ENCODE data around the gene NEK11. TPM values are rescaled to one million over a fixed set of nuclear protein-coding genes. Genes with fewer than 3 reads are reported as not detected.

The NEK11 gene
- total and polyA plus RNA-seq, 11 donors = 0.38 to 4.3 (median 2.1) TPM

DNA sequence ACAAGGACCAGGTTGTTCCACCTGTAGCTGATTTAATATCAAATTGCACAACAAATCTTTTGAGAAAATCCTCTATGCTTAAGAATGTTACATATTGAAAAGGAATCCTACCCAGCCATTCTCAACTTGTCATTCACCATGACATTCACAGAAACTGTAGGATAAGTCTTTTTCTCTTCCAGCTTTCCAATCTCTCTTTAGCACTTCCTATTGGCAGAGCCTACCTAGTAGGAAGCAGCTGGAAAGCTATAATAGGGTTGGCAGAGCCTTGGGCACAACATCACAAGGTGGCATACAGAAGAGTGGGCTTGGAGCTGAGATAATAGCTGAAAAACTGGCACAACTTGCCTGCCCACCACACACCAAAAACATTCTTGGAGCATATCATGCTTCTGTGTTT, 287.6 kb downstream of the NEK11 start:
- TF ChIP-seq CTCF (IDR thresholded peaks at IDR 0.05) (no peak), POLR2A (IDR thresholded peaks at IDR 0.05) (no peak)
- no peak for ATAC-seq

GRCh38 chr3:131315162-131315561, 288.5 kb downstream of the NEK11 start:
- peak in 3 of 4 donors; percentile 30 to 64 (median 45) for ATAC-seq
- WGBS, 4 donors = 50 to 72% (median 59%) methylated on average over 2 of the region's 2 CpGs

More for the DNA sequence above, 287.6 kb downstream of the NEK11 start:
- Histone ChIP-seq H3K27ac (no peak overlapping the region), H3K9me3 (no peaks in the 10 kb centered on the region), H3K4me3 (no peak overlapping the region), H3K27me3 (no peaks in the 10 kb centered on the region), H3K4me1 (no peaks in the 10 kb centered on the region), H3K36me3 (no peaks in the 10 kb centered on the region)
- intact Hi-C loops (cut with DNase I) = no loop called here
- no peak for DNase-seq

GRCh38 chr3:131317667-131318066, 291.0 kb downstream of the NEK11 start:
- H3K27ac ChIP-seq = no peak overlapping the region
- H3K4me3 ChIP-seq = no peak overlapping the region
- no peaks in the 10 kb centered on the region for H3K36me3 ChIP-seq
- no peak for TF ChIP-seq CTCF (IDR thresholded peaks at IDR 0.05)
- TF ChIP-seq POLR2A (IDR thresholded peaks at IDR 0.05) = no peak
- no peaks in the 10 kb centered on the region for H3K4me1 ChIP-seq
- WGBS, 4 donors = 81 to 91% (median 83%) methylated on average over 2 of the region's 2 CpGs
- H3K27me3 ChIP-seq = no peaks in the 10 kb centered on the region
- intact Hi-C loops (cut with DNase I) = no loop called here
- no peak for ATAC-seq
- DNase-seq = no peak
- H3K9me3 ChIP-seq = no peaks in the 10 kb centered on the region

More at GRCh38 chr3:131315162-131315561, 288.5 kb downstream of the NEK11 start:
- TF ChIP-seq CTCF (IDR thresholded peaks at IDR 0.05) (no peak), POLR2A (IDR thresholded peaks at IDR 0.05) (no peak)
- Histone ChIP-seq H3K36me3 (no peaks in the 10 kb centered on the region), H3K4me1 (no peaks in the 10 kb centered on the region), H3K27ac (no peak overlapping the region), H3K4me3 (no peak overlapping the region), H3K9me3 (no peaks in the 10 kb centered on the region), H3K27me3 (no peaks in the 10 kb centered on the region)
- intact Hi-C loops (cut with DNase I) = no loop called here
- no peak for DNase-seq

GRCh38 chr3:131323014-131323413, 296.3 kb downstream of the NEK11 start:
- no peak for TF ChIP-seq POLR2A (IDR thresholded peaks at IDR 0.05)
- no peak for TF ChIP-seq CTCF (IDR thresholded peaks at IDR 0.05)
- WGBS, 4 donors = 79 to 89% (median 86%) methylated on average over 3 of the region's 3 CpGs
- Histone ChIP-seq H3K9me3 (no peaks in the 10 kb centered on the region), H3K4me3 (no peak overlapping the region), H3K36me3 (no peaks in the 10 kb centered on the region), H3K4me1 (no peaks in the 10 kb centered on the region), H3K27me3 (no peaks in the 10 kb centered on the region), H3K27ac (no peak overlapping the region)
- DNase-seq (no peak), ATAC-seq (no peak)
- intact Hi-C loops (cut with DNase I) = no loop called here
